ENCODE measurements around the gene HDAC8.
"Not testable (repeated sequence)": the region's sequence is repeated elsewhere in the genome, so short reads cannot be mapped to it uniquely, and the experiment has no call there.

The HDAC8 gene

DNA sequence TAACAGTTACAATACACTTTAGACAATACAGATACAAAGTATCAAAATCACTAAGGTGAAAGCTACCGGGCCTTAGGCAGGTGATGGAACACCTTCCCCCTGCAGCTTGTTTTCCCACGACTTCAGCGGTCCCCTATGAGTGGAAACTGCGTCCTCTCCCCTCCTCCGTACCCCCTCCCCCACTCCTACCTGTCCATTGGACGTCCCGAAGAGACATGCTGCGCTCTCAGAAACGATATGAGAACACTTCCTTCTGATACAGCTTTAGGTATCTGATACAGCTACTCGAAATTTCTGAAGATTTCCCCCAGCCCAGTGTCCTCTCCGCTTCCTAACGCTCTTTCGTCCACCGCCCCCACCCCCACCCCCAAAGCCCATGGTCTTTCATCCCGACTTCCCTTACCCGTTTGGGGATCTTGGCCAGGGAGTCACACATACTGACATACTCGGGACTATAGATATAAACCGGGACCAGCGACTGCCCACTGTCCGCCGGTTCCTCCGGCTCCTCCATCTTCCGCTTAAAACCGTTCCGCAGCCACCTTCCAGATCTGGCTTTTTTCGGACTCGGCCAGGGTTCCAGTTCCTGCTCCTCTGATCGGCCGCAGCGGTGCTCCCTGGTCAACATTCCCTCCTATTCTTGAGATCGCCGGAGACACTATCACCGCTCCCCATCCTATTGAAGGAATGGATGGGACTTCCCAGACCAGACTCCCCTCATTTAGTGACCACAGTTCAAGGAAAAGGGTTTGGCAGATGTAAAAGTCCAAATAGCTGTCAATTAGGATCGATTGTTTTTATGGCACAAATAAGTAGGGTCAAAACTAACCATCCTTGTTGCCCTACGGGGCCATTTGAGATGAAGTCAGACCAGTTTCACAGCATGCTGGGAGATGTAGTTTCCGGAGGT, at the start of gene HDAC8:
Gene HDAC8 (minus strand): TSS at position 596 of the 910 bp plus-strand sequence. CDS start 82 bp downstream, at position 514.
- DNase-seq = peak; percentile 74

- no peak for DNase-seq
Observed at GRCh38 chrX:72621625-72622485, 49.2 kb upstream of the HDAC8 start.

DNA sequence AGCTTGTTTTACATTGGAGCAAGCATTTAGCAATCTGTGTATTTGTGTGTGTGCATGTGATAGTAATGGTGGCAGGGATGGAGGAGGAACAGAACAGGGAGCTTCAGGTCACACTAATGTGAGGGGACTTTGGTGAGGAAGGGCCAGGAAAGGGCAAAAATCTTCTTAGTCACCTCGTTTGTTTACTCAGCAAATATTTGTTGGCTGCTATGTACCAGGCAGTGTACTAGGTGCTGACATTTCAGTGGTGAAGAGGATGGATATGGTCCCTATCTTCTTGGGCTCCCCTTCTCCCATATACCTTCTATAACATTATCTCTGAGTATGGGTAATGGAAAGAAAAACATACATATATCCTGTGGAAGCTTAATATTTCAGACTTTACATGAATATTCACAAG, 48.5 kb upstream of the HDAC8 start:
- no peak for DNase-seq

DNA sequence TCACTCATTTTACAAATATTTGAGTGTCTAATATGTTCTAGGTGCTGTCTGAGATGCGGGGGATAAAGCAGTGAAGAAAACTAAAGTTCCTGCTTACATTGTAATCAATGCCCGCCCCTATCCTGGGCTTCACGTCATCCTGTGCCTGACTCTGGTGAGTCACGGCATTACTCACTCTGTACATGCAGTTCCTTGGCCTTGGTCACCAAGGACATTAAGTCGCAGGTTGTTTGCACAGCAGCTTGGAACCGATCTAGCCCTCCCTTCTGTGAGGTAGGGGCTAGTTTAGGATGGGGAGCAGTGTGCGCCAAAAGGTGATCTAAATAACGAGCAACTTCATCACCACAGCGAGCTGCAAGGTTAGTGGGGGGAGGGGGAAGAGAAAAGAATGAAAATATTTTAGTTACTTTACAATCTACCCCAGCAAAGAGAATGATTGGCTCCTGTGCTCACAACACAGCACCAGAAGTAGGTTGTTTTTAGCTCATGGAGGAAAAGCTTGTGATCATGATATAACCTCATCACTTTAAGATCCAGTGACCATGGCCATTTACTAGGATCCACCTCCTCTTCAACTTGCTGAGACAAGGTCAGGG, 48.0 kb upstream of the HDAC8 start:
- DNase-seq = no peak

DNA sequence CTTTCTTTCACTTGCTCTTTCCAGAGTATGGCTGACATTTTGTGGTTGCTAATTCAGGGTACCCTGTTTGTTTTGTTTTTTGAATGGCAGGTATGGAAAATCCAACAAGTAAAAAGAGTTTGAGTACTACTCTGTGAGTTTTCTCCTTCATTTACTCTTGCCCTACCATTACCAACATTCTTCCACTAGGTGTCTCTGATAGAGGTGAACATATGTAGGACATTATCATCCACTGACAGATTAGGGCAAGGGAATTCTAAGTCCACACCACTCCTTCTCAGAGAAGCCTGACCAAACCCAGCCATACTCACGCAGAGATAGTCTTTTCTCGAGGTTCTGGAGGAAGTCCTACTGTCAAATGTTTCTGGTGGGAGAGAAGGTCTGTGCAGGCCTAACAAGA, 36.7 kb upstream of the HDAC8 start:
- no peak for DNase-seq

- DNase-seq = no peak
Observed at GRCh38 chrX:72604705-72605104, 32.1 kb upstream of the HDAC8 start.

DNA sequence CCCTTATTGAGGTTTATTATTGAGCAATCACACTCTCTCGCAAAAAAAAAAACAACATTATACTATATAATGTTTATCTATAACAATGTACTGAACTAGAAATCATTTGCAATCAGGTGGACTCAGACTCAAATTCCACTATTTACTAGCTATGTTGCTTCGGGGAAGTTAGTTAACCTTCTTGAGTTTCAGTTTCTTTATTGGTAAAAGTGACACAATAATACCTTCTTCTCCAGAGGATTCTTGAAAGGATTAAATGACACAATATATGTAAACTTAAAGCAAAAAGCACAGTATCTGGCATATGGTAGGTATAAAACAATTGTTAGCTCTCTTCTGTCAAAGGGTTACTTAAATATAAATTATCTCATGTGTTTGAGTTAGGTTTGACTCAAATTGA, 31.5 kb upstream of the HDAC8 start:
- no peak for DNase-seq

DNA sequence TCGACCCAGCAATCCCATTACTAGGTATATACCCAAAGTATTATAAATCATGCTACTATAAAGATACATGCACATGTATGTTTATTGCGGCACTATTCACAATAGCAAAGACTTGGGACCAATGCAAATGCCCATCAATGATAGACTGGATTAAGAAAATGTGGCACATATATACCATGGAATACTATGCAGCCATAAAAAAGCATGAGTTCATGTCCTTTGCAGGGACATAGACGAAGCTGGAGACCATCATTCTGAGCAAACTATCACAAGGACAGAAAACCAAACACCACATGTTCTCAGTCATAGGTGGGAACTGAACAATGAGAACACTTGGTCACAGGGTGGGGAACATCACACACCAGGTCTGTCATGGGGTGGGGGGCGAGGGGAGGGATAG, 18.4 kb upstream of the HDAC8 start:
- not testable (repeated sequence) for DNase-seq

DNA sequence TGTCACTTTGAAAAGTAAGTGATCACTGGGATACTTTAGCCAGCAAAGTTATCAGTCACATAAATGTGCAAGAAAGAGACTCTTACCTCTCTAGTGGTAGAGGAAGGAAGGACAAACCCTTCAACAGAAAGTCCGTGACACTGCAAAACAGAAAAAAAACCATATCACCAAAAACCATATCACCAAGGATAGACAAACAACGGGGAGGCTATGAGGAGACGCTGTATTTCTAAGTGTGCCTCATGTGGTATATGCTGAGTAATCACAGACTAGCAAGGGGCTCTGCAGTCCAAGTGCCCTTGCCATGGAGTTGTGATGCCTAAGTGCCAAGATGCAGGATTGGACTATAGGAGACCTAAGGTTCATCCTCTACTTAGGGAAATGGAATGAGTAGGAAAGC, 11.5 kb upstream of the HDAC8 start:
- DNase-seq = no peak

- DNase-seq = no peak
Observed at GRCh38 chrX:72576141-72576894, 3.7 kb upstream of the HDAC8 start.

DNA sequence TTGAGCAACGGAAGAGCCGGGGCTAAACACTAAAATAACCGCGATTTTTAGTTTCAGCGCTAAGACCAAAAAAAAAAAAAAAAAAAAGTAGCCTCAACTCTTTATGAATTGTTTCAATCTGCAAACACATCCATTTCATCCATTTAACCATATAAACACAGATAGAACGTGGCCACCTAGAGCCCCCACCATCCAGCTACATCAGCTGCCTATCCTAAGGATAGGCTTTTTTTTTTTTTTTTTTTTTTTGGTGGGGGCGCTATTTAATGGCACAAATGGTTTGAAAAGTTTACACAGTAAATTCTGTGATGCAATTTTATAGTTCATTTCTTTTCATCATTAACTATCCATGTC, 492 bp upstream of the HDAC8 start:
- no peak for DNase-seq

- DNase-seq = no peak
Observed at GRCh38 chrX:72569786-72570185, 2.9 kb downstream of the HDAC8 start.

- DNase-seq = no peak
Observed at GRCh38 chrX:72568406-72569092, 4.1 kb downstream of the HDAC8 start.

DNA sequence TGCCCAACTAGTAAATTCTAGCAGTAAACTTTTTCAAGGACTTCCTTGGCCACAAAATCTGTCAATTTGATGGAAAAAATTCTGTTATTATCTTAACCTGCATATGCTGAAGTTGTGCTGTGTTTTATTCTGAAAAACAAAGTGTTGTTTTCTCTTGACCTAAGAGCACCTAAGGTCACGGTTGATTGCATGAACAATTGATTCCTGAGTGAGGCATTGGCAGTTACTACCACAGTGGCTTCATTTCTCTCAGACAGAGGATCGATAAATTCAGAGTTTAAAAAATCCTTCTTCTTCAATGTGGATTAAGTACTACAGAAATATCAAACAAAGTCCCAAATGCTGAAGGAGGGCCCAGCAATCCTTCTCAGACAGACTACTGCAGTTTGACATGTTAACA, 6.2 kb downstream of the HDAC8 start:
- DNase-seq = no peak

DNA sequence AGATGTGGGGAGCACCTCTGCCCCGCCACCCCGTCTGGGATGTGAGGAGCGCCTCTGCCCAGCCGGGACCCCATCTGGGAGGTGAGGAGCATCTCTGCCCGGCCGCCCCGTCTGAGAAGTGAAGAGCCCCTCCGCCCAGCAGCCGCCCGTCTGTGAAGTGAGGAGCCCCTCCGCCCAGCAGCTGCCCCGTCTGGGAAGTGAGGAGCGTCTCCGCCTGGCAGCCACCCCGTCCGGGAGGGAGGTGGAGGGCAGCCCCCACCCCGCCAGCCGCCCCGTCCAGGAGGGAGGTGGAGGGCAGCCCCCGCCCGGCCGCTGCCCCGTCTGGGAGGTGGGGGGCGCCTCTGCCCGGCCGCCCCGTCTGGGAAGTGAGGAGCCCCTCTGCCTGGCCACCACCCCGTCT, 13.0 kb downstream of the HDAC8 start:
- DNase-seq = not testable (repeated sequence)

DNA sequence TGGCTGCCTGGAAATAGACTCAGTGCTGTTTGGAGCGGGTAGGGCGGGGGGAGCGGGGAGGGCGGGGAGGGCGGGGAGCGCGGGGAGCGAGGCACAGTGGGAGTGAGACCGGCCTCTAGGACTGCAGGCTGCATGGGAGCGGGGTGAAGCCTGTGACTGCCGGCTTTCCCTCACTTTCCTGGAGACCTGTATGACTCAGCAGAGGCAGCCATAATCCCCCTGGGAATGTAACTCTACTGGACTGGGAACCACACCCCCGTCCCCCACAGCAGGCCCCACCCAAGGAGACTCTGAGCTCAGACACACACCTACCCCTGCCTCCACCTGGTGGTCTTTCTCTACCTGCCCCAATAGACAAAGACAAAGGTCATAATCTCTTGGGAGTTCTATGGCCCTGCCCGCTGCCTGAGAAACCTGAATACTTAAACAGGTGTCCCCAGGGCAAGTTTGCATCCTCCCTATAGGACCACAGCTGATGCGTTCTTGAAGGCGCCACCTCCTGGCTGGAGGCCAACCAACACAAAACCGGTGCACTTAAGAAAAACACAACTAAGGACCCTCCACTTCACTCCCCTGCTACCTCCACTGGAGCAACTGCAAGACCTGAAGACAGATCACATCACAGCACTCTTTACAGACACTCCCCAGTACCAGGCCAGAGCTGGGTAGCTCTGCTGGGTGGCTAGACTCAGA, 18.0 kb downstream of the HDAC8 start:
- no peak for DNase-seq

DNA sequence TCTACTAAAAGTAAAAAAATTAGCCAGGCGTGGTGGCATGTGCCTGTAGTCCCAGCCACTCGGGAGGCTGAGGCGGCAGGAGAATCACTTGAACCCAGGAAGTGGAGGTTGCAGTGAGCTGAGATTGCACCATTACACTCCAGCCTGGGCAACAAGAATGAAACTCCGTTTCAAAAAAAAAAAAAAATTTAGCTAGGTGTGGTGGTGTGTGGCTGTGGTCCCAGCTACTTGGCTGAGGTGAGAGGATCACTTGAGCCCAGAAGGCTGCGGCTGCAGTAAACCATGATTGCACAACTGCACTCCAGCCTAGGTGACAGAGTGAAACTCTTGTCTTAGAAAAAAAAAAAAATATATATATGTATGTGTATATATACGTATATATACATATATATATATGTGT, 20.2 kb downstream of the HDAC8 start:
- DNase-seq = not testable (repeated sequence)

DNA sequence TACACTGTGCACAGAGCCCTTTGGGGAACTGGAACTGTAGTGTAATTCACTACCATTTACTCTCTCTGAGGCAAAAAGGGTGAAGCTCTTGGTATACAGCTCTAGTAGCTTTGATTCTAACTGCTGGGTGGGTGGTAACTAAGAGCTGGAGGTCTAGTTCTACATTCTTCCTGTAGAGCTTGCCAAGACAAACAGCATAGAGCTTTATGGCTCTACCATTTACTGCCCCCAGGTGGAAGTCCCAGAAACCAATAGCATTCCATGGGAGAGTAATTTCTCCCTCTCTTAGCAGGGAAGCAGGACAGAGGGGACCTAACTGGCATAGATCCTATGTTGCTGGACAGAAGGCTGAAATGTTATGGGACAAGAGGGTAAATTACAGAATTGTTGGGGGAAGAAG, 26.7 kb downstream of the HDAC8 start:
- no peak for DNase-seq

- no peak for DNase-seq
Observed at GRCh38 chrX:72540318-72540717, 32.3 kb downstream of the HDAC8 start.

DNA sequence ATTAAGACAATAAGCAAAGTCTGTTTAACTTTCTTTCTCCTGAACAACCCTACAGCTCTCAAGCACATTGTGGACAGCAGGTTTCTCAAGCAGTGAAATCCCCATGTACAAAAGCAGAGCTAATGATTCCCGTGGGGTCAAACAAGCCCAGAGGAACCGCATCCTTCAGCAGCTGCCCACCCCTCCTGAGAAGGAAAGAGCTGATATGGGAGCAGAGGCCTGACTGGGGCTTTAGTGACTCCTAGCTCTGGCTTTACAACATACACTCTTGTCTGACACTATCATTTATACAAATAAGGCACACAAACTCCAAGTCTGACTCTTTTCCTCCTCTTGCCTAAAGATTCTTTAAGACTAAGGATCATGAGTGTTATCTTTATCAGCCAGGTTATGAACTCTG, 32.8 kb downstream of the HDAC8 start:
- DNase-seq = no peak

DNA sequence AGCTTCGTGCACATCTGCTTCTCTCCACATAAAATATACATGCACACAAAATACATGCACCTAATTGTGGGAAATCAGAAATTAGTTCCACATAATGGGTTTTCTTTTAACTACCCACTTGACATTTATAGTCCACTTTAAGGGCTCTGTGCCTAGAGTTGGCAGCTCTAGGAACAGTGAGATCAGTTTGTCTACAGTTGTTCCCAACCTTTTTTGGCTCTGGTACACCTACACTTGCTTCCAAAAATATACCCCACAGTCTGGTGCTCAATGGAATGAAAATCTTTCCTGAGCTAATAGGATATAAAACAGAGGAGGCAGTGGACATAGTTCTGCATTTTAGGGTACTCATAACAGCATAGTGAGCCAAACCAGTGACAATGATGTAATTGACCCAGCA, 36.1 kb downstream of the HDAC8 start:
- DNase-seq = peak; percentile 69

DNA sequence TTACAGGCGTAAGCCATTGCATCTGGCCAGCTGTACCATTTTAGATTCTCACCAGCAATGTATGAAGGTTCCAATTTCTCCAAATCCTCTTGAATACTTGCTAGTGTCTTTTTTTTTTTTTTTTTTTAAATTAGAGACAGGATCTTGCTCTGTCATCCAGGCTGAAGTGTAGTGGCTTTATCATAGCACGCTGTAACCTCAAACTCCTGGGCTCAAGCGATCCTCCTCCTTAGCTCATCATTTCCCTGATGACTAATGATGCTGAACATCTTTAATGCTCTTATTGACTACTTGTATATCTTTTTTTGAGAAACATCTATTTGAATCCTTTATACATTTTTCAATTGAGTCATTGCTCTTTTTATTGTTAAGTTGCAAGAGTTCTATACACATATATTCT, 40.3 kb downstream of the HDAC8 start:
- no peak for DNase-seq

Measured in NCI-H446 treated with DMSO at 0.1 percent for 48 hours (cell line).